Measurements from ENCODE around the gene FAM210A.

DNA sequence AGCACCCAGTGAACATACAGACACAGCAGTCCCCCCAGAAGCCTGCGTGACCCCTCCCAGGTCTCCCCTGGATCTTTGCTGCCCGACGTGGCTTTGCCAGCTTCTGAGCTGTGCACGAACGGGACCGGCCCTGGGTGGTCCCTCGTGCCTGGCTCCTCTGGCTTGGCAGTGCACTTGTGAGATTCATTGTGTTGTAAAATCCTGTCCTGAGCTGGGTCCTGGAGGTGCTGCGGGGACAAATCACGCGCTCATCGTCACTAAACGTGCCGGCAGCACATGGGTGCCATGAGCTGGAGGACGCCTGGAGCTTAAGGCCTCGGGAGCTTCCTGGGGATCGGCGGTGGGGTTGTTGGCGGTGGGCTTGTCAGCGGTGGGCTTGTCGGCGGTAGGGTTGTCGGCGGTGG lies 104.9 kb downstream of the FAM210A start:
- TF ChIP-seq, protein P1, sequence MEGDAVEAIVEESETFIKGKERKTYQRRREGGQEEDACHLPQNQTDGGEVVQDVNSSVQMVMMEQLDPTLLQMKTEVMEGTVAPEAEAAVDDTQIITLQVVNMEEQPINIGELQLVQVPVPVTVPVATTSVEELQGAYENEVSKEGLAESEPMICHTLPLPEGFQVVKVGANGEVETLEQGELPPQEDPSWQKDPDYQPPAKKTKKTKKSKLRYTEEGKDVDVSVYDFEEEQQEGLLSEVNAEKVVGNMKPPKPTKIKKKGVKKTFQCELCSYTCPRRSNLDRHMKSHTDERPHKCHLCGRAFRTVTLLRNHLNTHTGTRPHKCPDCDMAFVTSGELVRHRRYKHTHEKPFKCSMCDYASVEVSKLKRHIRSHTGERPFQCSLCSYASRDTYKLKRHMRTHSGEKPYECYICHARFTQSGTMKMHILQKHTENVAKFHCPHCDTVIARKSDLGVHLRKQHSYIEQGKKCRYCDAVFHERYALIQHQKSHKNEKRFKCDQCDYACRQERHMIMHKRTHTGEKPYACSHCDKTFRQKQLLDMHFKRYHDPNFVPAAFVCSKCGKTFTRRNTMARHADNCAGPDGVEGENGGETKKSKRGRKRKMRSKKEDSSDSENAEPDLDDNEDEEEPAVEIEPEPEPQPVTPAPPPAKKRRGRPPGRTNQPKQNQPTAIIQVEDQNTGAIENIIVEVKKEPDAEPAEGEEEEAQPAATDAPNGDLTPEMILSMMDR (IDR thresholded peaks at IDR 0.05), result no peak
- no peak for TF ChIP-seq POLR2A (IDR thresholded peaks at IDR 0.05)

All from uterus (tissue), 2 donors.